PC-3 (cell line): Measurements from ENCODE around the gene ILKAP.

Source experiments
- CTCF ChIP-seq: fragments of 300-600 bp; sonication (generic); conservative IDR thresholded peaks from 2 replicates; pipeline ENCODE4 v1.5.1; 2017; ENCODE audit warnings: antibody characterized with exemption, low read depth, mild to moderate bottlenecking, low read length
- EZH2 ChIP-seq: fragments of 300-600 bp; sonication (generic); IDR thresholded peaks from one replicate; pipeline ENCODE4 v1.6.1; 2017; ENCODE audit warnings: antibody characterized with exemption, mild to moderate bottlenecking, low read length; ENCODE audit not compliant: unreplicated experiment
- EZH2phosphoT487 ChIP-seq: fragments of 300-600 bp; sonication (generic); IDR thresholded peaks from 2 replicates; pipeline ENCODE4 v1.6.1; 2018; ENCODE audit warnings: mild to moderate bottlenecking, antibody characterized with exemption, low read length, borderline replicate concordance

GRCh38 chr2:238155051-238155760 is 48.3 kb downstream of the ILKAP start:
- no peak for TF ChIP-seq CTCF
- no peak for TF ChIP-seq EZH2
- no peak for TF ChIP-seq EZH2phosphoT487
